ENCODE measurements around the gene PCDHGB6. TPM values are rescaled to one million over a fixed set of nuclear protein-coding genes. Genes with fewer than 3 reads are reported as not detected.
"Not testable (repeated sequence)": the region's sequence is repeated elsewhere in the genome, so short reads cannot be mapped to it uniquely, and the experiment has no call there.

Gene PCDHGB6
- total RNA-seq, 3 donors from 2014 or later (not counting 1 experiment from before 2014, with no cell fraction given), result 2.1 to 5.9 (median 2.9) TPM

GRCh38 chr5:141411575-141411974 is 3.8 kb downstream of the PCDHGB6 start:
- Histone ChIP-seq H3K4me1 (ENCODE audit: control insufficient read depth, insufficient read depth, low read length) (peaks cover 24% of the 10 kb centered on the region), H3K36me3 (ENCODE audit: control insufficient read depth, insufficient read depth, low read length) (no peaks in the 10 kb centered on the region), H3K4me3 (ENCODE audit: low read length) (no peak overlapping the region), H3K9me3 (ENCODE audit: control insufficient read depth, insufficient read depth, low read length) (peaks cover 21% of the 10 kb centered on the region), H3K27me3 (ENCODE audit: control insufficient read depth, insufficient read depth, low read length) (peaks cover 65% of the 10 kb centered on the region), H3K27ac (ENCODE audit: low read length) (peak overlapping the region; percentile 22)
- Mint-ChIP-seq H3K4me3 (peak overlapping the region; percentile 67), H3K27ac (peak overlapping the region in 1 of 2 donors; percentile 82), H3K4me1 (peaks cover 34 to 54% of the 10 kb centered on the region in 2 donors), H3K9me3 (peaks cover 2 to 7% of the 10 kb centered on the region in 2 donors), H3K27me3 (ENCODE audit: low read depth in 2 of 2) (peaks cover 50 to 59% of the 10 kb centered on the region in 2 donors), H3K36me3 (peaks cover 31% of the 10 kb centered on the region)
- DNase-seq, result no peak
- no peak for TF ChIP-seq CTCF (IDR thresholded peaks at IDR 0.05)
- WGBS (ENCODE audit: insufficient coverage), result 49% methylated on average over 3 of the region's 3 CpGs
- ATAC-seq, result peak; percentile 46 to 67 (median 67)
- intact Hi-C loops (cut with micrococcal nuclease), result loop anchor here (5.0 kb wide), 1 partner anchor 101 kb away; no protein-coding TSS in a partner anchor

DNA sequence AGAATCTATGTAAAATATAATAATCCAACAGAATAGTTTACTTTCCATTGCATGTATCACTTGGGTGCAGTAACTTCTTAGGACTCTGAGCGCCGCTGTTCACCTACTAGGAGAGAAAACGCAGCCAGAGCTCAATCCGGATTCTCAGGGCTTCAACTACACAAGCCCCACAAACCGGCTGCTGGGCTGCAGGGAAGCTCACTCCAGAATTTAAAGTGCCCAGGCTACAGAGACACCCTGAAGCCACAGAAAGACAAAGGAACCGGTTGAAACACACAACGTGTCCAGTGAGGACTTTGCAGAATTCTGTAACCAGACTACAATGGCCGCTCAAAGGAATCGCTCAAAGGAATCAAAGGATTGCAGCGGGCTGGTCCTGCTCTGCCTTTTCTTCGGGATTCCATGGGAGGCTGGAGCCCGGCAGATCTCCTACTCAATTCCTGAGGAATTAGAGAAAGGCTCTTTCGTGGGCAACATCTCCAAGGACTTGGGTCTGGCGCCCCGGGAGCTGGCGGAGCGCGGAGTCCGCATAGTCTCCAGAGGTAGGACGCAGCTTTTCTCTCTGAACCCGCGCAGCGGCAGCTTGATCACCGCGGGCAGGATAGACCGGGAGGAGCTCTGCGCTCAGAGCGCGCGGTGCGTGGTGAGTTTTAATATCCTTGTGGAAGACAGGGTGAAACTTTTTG is 5.2 kb downstream of the PCDHGB6 start, which contains the start of gene PCDHGA10:
Gene PCDHGA10 (plus strand): TSS at position 134 of the 686 bp plus-strand sequence. CDS start 189 bp downstream, at position 323.
- peak in 1 of 2 donors; percentile 73 for DNase-seq
- WGBS (ENCODE audit: insufficient coverage), result 20% methylated on average over 31 of the region's 31 CpGs
- H3K36me3 ChIP-seq (ENCODE audit: control insufficient read depth, insufficient read depth, low read length), result no peaks in the 10 kb centered on the region
- intact Hi-C loops (cut with micrococcal nuclease), result loop anchor here (2.0 to 5.0 kb wide), 2 partner anchors 99 to 152 kb away; no protein-coding TSS in a partner anchor
- peaks cover 21% of the 10 kb centered on the region for H3K9me3 ChIP-seq (ENCODE audit: control insufficient read depth, insufficient read depth, low read length)
- Mint-ChIP-seq H3K9me3 (peaks cover 2 to 9% of the 10 kb centered on the region in 2 donors), H3K36me3 (peaks cover 36% of the 10 kb centered on the region), H3K27ac (peak within 1 kb of the TSS; percentile 61 to 82), H3K27me3 (ENCODE audit: low read depth in 2 of 2) (peaks cover 52 to 60% of the 10 kb centered on the region in 2 donors), H3K4me3 (peak within 1 kb of the TSS; percentile 93), H3K4me1 (peaks cover 35 to 54% of the 10 kb centered on the region in 2 donors)
- H3K4me3 ChIP-seq (ENCODE audit: low read length), result peak within 1 kb of the TSS; percentile 22
- TF ChIP-seq CTCF (IDR thresholded peaks at IDR 0.05), result peak; percentile 63
- H3K27ac ChIP-seq (ENCODE audit: low read length), result peak within 1 kb of the TSS; percentile 22
- H3K4me1 ChIP-seq (ENCODE audit: control insufficient read depth, insufficient read depth, low read length), result peaks cover 27% of the 10 kb centered on the region
- H3K27me3 ChIP-seq (ENCODE audit: control insufficient read depth, insufficient read depth, low read length), result peaks cover 68% of the 10 kb centered on the region
- ATAC-seq, result peak; percentile 63 to 67 (median 65)

DNA sequence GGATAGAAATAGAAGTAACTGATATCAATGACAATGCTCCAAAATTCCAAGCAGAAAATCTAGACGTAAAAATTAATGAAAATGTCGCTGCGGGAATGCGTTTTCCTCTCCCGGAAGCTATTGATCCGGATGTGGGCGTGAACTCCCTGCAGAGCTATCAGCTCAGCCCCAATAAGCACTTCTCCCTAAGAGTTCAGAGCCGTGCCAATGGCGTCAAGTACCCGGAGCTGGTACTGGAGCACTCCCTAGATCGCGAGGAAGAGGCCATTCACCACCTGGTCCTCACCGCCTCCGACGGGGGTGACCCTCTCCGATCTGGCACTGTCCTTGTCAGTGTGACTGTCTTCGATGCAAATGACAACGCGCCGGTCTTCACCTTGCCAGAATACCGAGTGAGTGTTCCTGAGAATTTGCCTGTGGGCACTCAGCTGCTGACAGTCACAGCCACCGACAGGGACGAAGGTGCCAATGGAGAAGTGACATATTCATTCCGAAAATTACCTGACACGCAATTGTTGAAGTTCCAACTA is 5.8 kb downstream of the PCDHGB6 start:
- 22% methylated on average over 23 of the region's 25 CpGs for WGBS (ENCODE audit: insufficient coverage)

DNA sequence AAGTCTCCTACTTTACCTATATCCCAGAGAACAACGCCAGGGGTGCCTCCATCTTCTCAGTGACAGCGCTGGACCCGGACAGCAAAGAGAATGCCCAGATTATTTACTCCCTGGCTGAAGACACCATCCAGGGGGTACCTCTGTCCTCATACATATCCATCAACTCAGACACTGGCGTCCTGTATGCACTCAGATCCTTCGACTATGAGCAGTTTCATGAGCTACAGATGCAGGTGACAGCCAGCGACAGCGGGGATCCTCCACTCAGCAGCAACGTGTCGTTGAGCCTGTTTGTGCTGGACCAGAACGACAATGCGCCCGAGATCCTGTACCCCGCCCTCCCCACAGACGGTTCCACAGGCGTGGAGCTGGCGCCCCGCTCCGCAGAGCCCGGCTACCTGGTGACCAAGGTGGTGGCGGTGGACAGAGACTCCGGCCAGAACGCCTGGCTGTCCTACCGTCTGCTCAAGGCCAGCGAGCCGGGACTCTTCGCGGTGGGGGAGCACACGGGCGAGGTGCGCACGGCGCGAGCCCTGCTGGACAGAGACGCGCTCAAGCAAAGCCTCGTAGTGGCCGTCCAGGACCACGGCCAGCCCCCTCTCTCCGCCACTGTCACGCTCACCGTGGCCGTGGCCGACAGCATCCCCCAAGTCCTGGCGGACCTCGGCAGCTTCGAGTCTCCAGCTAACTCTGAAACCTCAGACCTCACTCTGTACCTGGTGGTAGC is 6.9 kb downstream of the PCDHGB6 start:
- Mint-ChIP-seq H3K36me3 (peaks cover 32% of the 10 kb centered on the region), H3K27me3 (ENCODE audit: low read depth in 2 of 2) (peaks cover 53 to 67% of the 10 kb centered on the region in 2 donors), H3K4me1 (peaks cover 38 to 47% of the 10 kb centered on the region in 2 donors), H3K27ac (peak overlapping the region in 1 of 2 donors; percentile 82), H3K4me3 (peak overlapping the region; percentile 73)
- not testable (repeated sequence) for H3K4me3 ChIP-seq (ENCODE audit: low read length); DNase-seq; H3K27ac ChIP-seq (ENCODE audit: low read length); H3K9me3 Mint-ChIP-seq; ATAC-seq; H3K36me3 ChIP-seq (ENCODE audit: control insufficient read depth, insufficient read depth, low read length)
- WGBS (ENCODE audit: insufficient coverage), result 43% methylated on average over 46 of the region's 46 CpGs
- H3K9me3 ChIP-seq (ENCODE audit: control insufficient read depth, insufficient read depth, low read length), result peaks cover 27% of the 10 kb centered on the region
- intact Hi-C loops (cut with micrococcal nuclease), result loop anchor here (5.0 kb wide), 1 partner anchor 98 kb away; no protein-coding TSS in a partner anchor
- peaks cover 65% of the 10 kb centered on the region for H3K27me3 ChIP-seq (ENCODE audit: control insufficient read depth, insufficient read depth, low read length)
- H3K4me1 ChIP-seq (ENCODE audit: control insufficient read depth, insufficient read depth, low read length), result peaks cover 25% of the 10 kb centered on the region

More for the DNA sequence above, 5.8 kb downstream of the PCDHGB6 start:
- peaks cover 36% of the 10 kb centered on the region for H3K36me3 Mint-ChIP-seq
- intact Hi-C loops (cut with micrococcal nuclease), result loop anchor here (2.0 to 5.0 kb wide), 2 partner anchors 99 to 151 kb away; no protein-coding TSS in a partner anchor
- H3K4me1 Mint-ChIP-seq, result peaks cover 38 to 51% of the 10 kb centered on the region in 2 donors
- Histone ChIP-seq H3K4me3 (ENCODE audit: low read length) (peak overlapping the region; percentile 22), H3K36me3 (ENCODE audit: control insufficient read depth, insufficient read depth, low read length) (no peaks in the 10 kb centered on the region), H3K27ac (ENCODE audit: low read length) (no peak overlapping the region), H3K4me1 (ENCODE audit: control insufficient read depth, insufficient read depth, low read length) (peaks cover 25% of the 10 kb centered on the region), H3K9me3 (ENCODE audit: control insufficient read depth, insufficient read depth, low read length) (peaks cover 24% of the 10 kb centered on the region), H3K27me3 (ENCODE audit: control insufficient read depth, insufficient read depth, low read length) (peaks cover 68% of the 10 kb centered on the region)
- H3K27ac Mint-ChIP-seq, result peak overlapping the region; percentile 61 to 82
- H3K27me3 Mint-ChIP-seq (ENCODE audit: low read depth in 2 of 2), result peaks cover 52 to 63% of the 10 kb centered on the region in 2 donors
- ATAC-seq, result no peak
- TF ChIP-seq CTCF (IDR thresholded peaks at IDR 0.05), result no peak
- H3K9me3 Mint-ChIP-seq, result peaks cover 2 to 7% of the 10 kb centered on the region in 2 donors
- peak overlapping the region; percentile 93 for H3K4me3 Mint-ChIP-seq
- DNase-seq, result no peak

GRCh38 chr5:141415275-141415618 is 7.4 kb downstream of the PCDHGB6 start:
- not testable (repeated sequence) for ATAC-seq
- peaks cover 65% of the 10 kb centered on the region for H3K27me3 ChIP-seq (ENCODE audit: control insufficient read depth, insufficient read depth, low read length)

More at GRCh38 chr5:141415275-141415618, 7.4 kb downstream of the PCDHGB6 start:
- H3K9me3 ChIP-seq (ENCODE audit: control insufficient read depth, insufficient read depth, low read length), result peaks cover 30% of the 10 kb centered on the region
- peak overlapping the region; percentile 73 for H3K4me3 Mint-ChIP-seq
- H3K27ac Mint-ChIP-seq; H3K27ac ChIP-seq (ENCODE audit: low read length); H3K4me3 ChIP-seq (ENCODE audit: low read length); H3K36me3 ChIP-seq (ENCODE audit: control insufficient read depth, insufficient read depth, low read length); DNase-seq; intact Hi-C loops (cut with micrococcal nuclease); H3K9me3 Mint-ChIP-seq: not testable (repeated sequence)
- peaks cover 25% of the 10 kb centered on the region for H3K4me1 ChIP-seq (ENCODE audit: control insufficient read depth, insufficient read depth, low read length)
- H3K4me1 Mint-ChIP-seq, result peaks cover 38 to 44% of the 10 kb centered on the region in 2 donors
- peaks cover 30% of the 10 kb centered on the region for H3K36me3 Mint-ChIP-seq
- WGBS (ENCODE audit: insufficient coverage), result 25% methylated on average over 24 of the region's 24 CpGs
- peaks cover 54 to 69% of the 10 kb centered on the region in 2 donors for H3K27me3 Mint-ChIP-seq (ENCODE audit: low read depth in 2 of 2)
